Fibroblast of pulmonary artery (primary cell): ENCODE results near the gene CDS1.

Experiments
- DNase-seq: peaks from one replicate; pipeline ENCODE4 v3.0.0-alpha.2; 2010; ENCODE audit warnings: low read depth
- H3K4me3 ChIP-seq: replicated peaks from 2 replicates; pipeline ENCODE4 v1.5.1; 2011; ENCODE audit warnings: low read depth, mild to moderate bottlenecking, control low read depth, low read length, moderate library complexity
- TF ChIP-seq, protein P1 (sequence below): IDR thresholded peaks from 2 replicates; pipeline ENCODE4 v1.5.1; 2011; ENCODE audit warnings: mild to moderate bottlenecking, control low read depth, low read length, inconsistent platforms; ENCODE audit errors: missing control alignments

Gene CDS1

DNA sequence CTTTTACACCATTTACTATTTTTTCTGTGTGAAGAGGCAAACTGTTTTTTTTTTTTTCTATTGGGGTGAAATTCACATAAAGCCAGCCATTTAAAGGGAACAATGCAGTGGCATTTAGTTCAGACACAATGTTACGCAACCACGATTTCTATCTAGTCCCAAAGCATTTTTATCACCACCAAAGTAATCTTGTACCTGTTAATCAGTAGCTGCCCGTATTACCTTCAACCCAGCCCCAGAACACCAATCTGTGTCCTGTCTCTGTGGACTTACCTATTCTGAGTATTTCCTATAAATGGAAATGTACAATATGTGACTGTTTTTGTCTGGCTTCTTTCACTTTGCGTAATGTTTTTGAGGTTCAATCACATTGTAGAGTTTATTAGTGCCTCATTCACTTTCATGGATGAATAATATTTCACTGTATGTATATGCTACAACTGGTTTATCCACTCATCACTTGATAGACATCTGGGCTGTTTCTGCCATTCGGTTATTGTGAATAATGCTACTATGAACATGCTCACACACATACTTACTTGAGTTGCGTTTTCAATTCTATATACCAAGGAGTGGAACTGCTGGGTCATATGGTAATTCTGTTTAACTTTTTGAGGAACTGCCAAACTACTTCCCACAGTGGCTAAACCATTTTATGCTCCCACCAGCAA is 116.2 kb downstream of the CDS1 start:
- DNase-seq = no peak
- TF ChIP-seq, protein P1, sequence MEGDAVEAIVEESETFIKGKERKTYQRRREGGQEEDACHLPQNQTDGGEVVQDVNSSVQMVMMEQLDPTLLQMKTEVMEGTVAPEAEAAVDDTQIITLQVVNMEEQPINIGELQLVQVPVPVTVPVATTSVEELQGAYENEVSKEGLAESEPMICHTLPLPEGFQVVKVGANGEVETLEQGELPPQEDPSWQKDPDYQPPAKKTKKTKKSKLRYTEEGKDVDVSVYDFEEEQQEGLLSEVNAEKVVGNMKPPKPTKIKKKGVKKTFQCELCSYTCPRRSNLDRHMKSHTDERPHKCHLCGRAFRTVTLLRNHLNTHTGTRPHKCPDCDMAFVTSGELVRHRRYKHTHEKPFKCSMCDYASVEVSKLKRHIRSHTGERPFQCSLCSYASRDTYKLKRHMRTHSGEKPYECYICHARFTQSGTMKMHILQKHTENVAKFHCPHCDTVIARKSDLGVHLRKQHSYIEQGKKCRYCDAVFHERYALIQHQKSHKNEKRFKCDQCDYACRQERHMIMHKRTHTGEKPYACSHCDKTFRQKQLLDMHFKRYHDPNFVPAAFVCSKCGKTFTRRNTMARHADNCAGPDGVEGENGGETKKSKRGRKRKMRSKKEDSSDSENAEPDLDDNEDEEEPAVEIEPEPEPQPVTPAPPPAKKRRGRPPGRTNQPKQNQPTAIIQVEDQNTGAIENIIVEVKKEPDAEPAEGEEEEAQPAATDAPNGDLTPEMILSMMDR = no peak
- no peak overlapping the region for H3K4me3 ChIP-seq
